Upper lobe of left lung (tissue), 6 donors: ENCODE results near the gene CEACAM7. TPM values are rescaled to one million over a fixed set of nuclear protein-coding genes. Genes with fewer than 3 reads are reported as not detected.
A peak's percentile ranks its signal among the peaks of the same experiment; 100 is the strongest.

Experiments used
- ATAC-seq, 2 donors: fragments of 200-7000 bp; cut with Tn5 transposase; one replicate each; pipeline ENCODE4 v1.9.1; 2022; ENCODE audit warnings: mild to moderate bottlenecking in 2 of 2, moderate library complexity in 2 of 2; ENCODE audit not compliant: low FRiP score in 2 of 2
- DNase-seq, 2 donors: peaks; one replicate each; pipeline ENCODE4 v3.0.0-alpha.2; 2019 to 2020
- H3K27ac ChIP-seq, 4 donors: fragments of 200-600 bp; sonication (generic); one replicate each; pipeline ENCODE4 v1.5.1; 2016 to 2019
- H3K27me3 ChIP-seq, 4 donors: fragments of 200-600 bp; sonication (generic); one replicate each; pipeline ENCODE4 v1.5.1; 2017 to 2019
- H3K36me3 ChIP-seq, 4 donors: fragments of 200-600 bp; sonication (generic); one replicate each; pipeline ENCODE4 v1.5.1; 2016 to 2019
- H3K4me1 ChIP-seq, 4 donors: fragments of 200-600 bp; sonication (generic); one replicate each; pipeline ENCODE4 v1.5.1; 2018 to 2019
- H3K4me3 ChIP-seq, 4 donors: fragments of 200-600 bp; sonication (generic); one replicate each; pipeline ENCODE4 v1.5.1; 2017 to 2019; ENCODE audit warnings: mild to moderate bottlenecking in 2 of 4, moderate library complexity in 1 of 4
- H3K9me3 ChIP-seq, 4 donors: fragments of 200-600 bp; sonication (generic); one replicate each; pipeline ENCODE4 v1.5.1; 2018 to 2019
- CTCF ChIP-seq, 6 experiments: fragments of 450-650 bp in 4 of 6; fragments of 200-600 bp in 2 of 6; sonication (generic) in 2 of 6; IDR thresholded peaks; one replicate each; pipeline ENCODE4 v1.5.1; 2016 to 2019; ENCODE audit warnings: antibody characterized with exemption in 6 of 6
- EP300 ChIP-seq, 4 donors: sonication (generic); formaldehyde crosslinking; IDR thresholded peaks; one replicate each; pipeline ENCODE4 v1.5.1; 2017; ENCODE audit warnings: antibody characterized with exemption in 4 of 4, control low read depth in 2 of 4
- POLR2A ChIP-seq, 4 donors: fragments of 450-650 bp; IDR thresholded peaks; one replicate each; pipeline ENCODE4 v1.5.1; 2016 to 2017; ENCODE audit warnings: antibody characterized with exemption in 4 of 4, mild to moderate bottlenecking in 2 of 4
- POLR2AphosphoS5 ChIP-seq, 2 donors: sonication (generic); formaldehyde crosslinking; IDR thresholded peaks; one replicate each; pipeline ENCODE4 v1.5.1; 2017; ENCODE audit warnings: antibody characterized with exemption in 2 of 2
- whole genome bisulfite sequencing, 2 donors: methylation state at CpG; one replicate each; pipeline ENCODE4 v1.1.5; 2017 to 2018; 5-methylcytosine and 5-hydroxymethylcytosine counted together
- total RNA-seq, 6 donors: library from RNA; depleted of rRNA in 4 of 6; stranded (reverse); fragments of >200 nt in 4 of 6; gene quantifications; one replicate each; pipeline versions ENCODE4 v1.1.0 to v1.2.1, GENCODE V29; 2016 to 2021
- donor health status: DM: no; HTN: no; CAD: no; lungs with moderate emphysema.
- donor health status: DM: no; HTN: yes; CAD: no; lungs with severe emphysema.

The CEACAM7 gene
- total RNA-seq, result under 1 TPM in 3 of 6 donors, not detected in 3; 0.23 to 0.30 (median 0.27) TPM

- Histone ChIP-seq H3K9me3 (no peaks in the 10 kb centered on the region), H3K4me1 (no peaks in the 10 kb centered on the region), H3K27ac (no peak within 1 kb of the TSS), H3K4me3 (no peak within 1 kb of the TSS), H3K36me3 (no peaks in the 10 kb centered on the region), H3K27me3 (no peaks in the 10 kb centered on the region)
- ATAC-seq (no peak), DNase-seq (no peak)
- WGBS, 2 donors, result 58 to 79% methylated on average over 1 of the region's 1 CpG
- TF ChIP-seq POLR2A (IDR thresholded peaks at IDR 0.05) (no peak), POLR2AphosphoS5 (IDR thresholded peaks at IDR 0.05) (no peak), CTCF (IDR thresholded peaks at IDR 0.05) (no peak)
Measured at GRCh38 chr19:41688098-41688497, at the start of gene CEACAM7. TSS of gene CEACAM7 (minus strand) at chr19:41688270. CDS start at chr19:41688165, 105 bp downstream.

GRCh38 chr19:41735071-41735600 is 47.1 kb upstream of the CEACAM7 start:
- 62 to 72% methylated on average over 5 of the region's 5 CpGs for WGBS, 2 donors
- peaks cover 0 to 11% (median 3%) of the 10 kb centered on the region in 4 donors for H3K4me1 ChIP-seq
- DNase-seq (no peak), ATAC-seq (no peak)
- H3K9me3 ChIP-seq, result no peaks in the 10 kb centered on the region
- H3K4me3 ChIP-seq, result no peak overlapping the region
- no peak for TF ChIP-seq CTCF (IDR thresholded peaks at IDR 0.05)
- TF ChIP-seq POLR2A (IDR thresholded peaks at IDR 0.05), result no peak
- TF ChIP-seq POLR2AphosphoS5 (IDR thresholded peaks at IDR 0.05), result no peak
- TF ChIP-seq EP300 (IDR thresholded peaks at IDR 0.05), result no peak
- H3K36me3 ChIP-seq, result no peaks in the 10 kb centered on the region
- H3K27ac ChIP-seq, result peak overlapping the region; percentile 32 to 80 (median 58)
- no peaks in the 10 kb centered on the region for H3K27me3 ChIP-seq

GRCh38 chr19:41734585-41734984 is 46.5 kb upstream of the CEACAM7 start:
- no peaks in the 10 kb centered on the region for H3K9me3 ChIP-seq
- H3K36me3 ChIP-seq, result no peaks in the 10 kb centered on the region
- H3K4me1 ChIP-seq, result peaks cover 0 to 11% (median 3%) of the 10 kb centered on the region in 4 donors
- peak overlapping the region; percentile 32 to 74 (median 64) for H3K27ac ChIP-seq
- TF ChIP-seq EP300 (IDR thresholded peaks at IDR 0.05) (peak in 1 of 4 donors; percentile 84), POLR2A (IDR thresholded peaks at IDR 0.05) (peak in 1 of 4 donors; percentile 48), POLR2AphosphoS5 (IDR thresholded peaks at IDR 0.05) (peak in 1 of 2 donors; percentile 53), CTCF (IDR thresholded peaks at IDR 0.05) (no peak)
- ATAC-seq (peak; percentile 59 to 88), DNase-seq (peak in 1 of 2 donors; percentile 87)
- no peaks in the 10 kb centered on the region for H3K27me3 ChIP-seq
- H3K4me3 ChIP-seq, result no peak overlapping the region
- 51 to 66% methylated on average over 3 of the region's 3 CpGs for WGBS, 2 donors

- WGBS, 2 donors, result 69 to 73% methylated on average over 4 of the region's 4 CpGs
Measured at GRCh38 chr19:41734156-41734555, 46.1 kb upstream of the CEACAM7 start.

More at GRCh38 chr19:41734156-41734555, 46.1 kb upstream of the CEACAM7 start:
- H3K9me3 ChIP-seq, result no peaks in the 10 kb centered on the region
- no peak overlapping the region for H3K4me3 ChIP-seq
- ATAC-seq, result no peak
- DNase-seq, result no peak
- H3K27ac ChIP-seq, result peak overlapping the region in 3 of 4 donors; percentile 32 to 74 (median 67)
- TF ChIP-seq EP300 (IDR thresholded peaks at IDR 0.05) (no peak), POLR2A (IDR thresholded peaks at IDR 0.05) (no peak), CTCF (IDR thresholded peaks at IDR 0.05) (no peak), POLR2AphosphoS5 (IDR thresholded peaks at IDR 0.05) (no peak)
- no peaks in the 10 kb centered on the region for H3K27me3 ChIP-seq
- H3K4me1 ChIP-seq, result peaks cover 0 to 11% (median 3%) of the 10 kb centered on the region in 4 donors
- no peaks in the 10 kb centered on the region for H3K36me3 ChIP-seq
